H1 (cell line): ENCODE results near the gene MYO1A. TPM values are rescaled to one million over a fixed set of nuclear protein-coding genes. Genes with fewer than 3 reads are reported as not detected.

Experiments used
- GTF2F1 ChIP-seq: IDR thresholded peaks from 2 replicates; pipeline ENCODE4 v1.6.1; 2012; ENCODE audit warnings: low read depth, low read length, improper control_type of control experiment, borderline replicate concordance
- POU5F1 ChIP-seq: IDR thresholded peaks from 2 replicates; pipeline ENCODE4 v1.6.1; 2011; ENCODE audit warnings: low read depth, mild to moderate bottlenecking, low read length, moderate library complexity
- RBBP5 ChIP-seq: IDR thresholded peaks from 2 replicates; pipeline ENCODE4 v1.7.1; 2012; ENCODE audit warnings: low read depth, mild to moderate bottlenecking, inconsistent platforms, low read length, moderate library complexity, borderline replicate concordance
- TEAD4 ChIP-seq: IDR thresholded peaks from 2 replicates; pipeline ENCODE4 v1.6.1; 2012; ENCODE audit warnings: low read depth, low read length, inconsistent platforms, mixed read lengths
- USF2 ChIP-seq: IDR thresholded peaks from 2 replicates; pipeline ENCODE4 v1.6.1; 2011; ENCODE audit warnings: low read length, improper control_type of control experiment
- polyA plus RNA-seq, 7 experiments: library from polyadenylated mRNA; depleted of rRNA in 3 of 7; stranded (reverse) in 5 of 7; unstranded in 2 of 7; fragments of >200 nt in 5 of 7; fragments of 200-250 nt in 2 of 7; gene quantifications; 1 replicate in 5 of 7; 2 replicates in 1 of 7; 4 replicates in 1 of 7; pipeline versions ENCODE4 v1.2.1 to v1.2.3, GENCODE V29; 2011 to 2013; ENCODE audit warnings: missing spikeins in 2 of 7, mixed read lengths in 2 of 7
- total RNA-seq: library from RNA; stranded (reverse); fragmentation: NEBNext Ultra II Directional; extraction: Animal tissue kit (Norgen Biotek cat#: 25700); gene quantifications from 2 replicates; pipeline ENCODE4 v1.2.1, GENCODE V29; 2021

The MYO1A gene
- total and polyA plus RNA-seq, 2 of the 8 experiments (the other 6 are each of a cell fraction or from before 2014, with no cell fraction given) = 0.54 to 0.77 TPM

- TF ChIP-seq USF2 = no peak
- TF ChIP-seq GTF2F1 = no peak
- no peak for TF ChIP-seq RBBP5
- TF ChIP-seq TEAD4 = no peak
- TF ChIP-seq POU5F1 = no peak
- TF ChIP-seq, all 59 proteins: peak for 0
Observed at GRCh38 chr12:56998316-56998715, 51.6 kb downstream of the MYO1A start (continued).
